G401.6 (cell line): ENCODE measurements around the gene GIT2.
"Not testable (repeated sequence)": the region's sequence is repeated elsewhere in the genome, so short reads cannot be mapped to it uniquely, and the experiment has no call there.

Experiments
- FAIRE-seq: peaks from 2 replicates; lab custom pipeline; 2012; peaks lifted over from hg19 to GRCh38; lab: Jason Lieb, UNC

Gene GIT2, protein sequence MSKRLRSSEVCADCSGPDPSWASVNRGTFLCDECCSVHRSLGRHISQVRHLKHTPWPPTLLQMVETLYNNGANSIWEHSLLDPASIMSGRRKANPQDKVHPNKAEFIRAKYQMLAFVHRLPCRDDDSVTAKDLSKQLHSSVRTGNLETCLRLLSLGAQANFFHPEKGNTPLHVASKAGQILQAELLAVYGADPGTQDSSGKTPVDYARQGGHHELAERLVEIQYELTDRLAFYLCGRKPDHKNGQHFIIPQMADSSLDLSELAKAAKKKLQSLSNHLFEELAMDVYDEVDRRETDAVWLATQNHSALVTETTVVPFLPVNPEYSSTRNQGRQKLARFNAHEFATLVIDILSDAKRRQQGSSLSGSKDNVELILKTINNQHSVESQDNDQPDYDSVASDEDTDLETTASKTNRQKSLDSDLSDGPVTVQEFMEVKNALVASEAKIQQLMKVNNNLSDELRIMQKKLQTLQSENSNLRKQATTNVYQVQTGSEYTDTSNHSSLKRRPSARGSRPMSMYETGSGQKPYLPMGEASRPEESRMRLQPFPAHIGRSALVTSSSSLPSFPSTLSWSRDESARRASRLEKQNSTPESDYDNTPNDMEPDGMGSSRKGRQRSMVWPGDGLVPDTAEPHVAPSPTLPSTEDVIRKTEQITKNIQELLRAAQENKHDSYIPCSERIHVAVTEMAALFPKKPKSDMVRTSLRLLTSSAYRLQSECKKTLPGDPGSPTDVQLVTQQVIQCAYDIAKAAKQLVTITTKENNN

DNA sequence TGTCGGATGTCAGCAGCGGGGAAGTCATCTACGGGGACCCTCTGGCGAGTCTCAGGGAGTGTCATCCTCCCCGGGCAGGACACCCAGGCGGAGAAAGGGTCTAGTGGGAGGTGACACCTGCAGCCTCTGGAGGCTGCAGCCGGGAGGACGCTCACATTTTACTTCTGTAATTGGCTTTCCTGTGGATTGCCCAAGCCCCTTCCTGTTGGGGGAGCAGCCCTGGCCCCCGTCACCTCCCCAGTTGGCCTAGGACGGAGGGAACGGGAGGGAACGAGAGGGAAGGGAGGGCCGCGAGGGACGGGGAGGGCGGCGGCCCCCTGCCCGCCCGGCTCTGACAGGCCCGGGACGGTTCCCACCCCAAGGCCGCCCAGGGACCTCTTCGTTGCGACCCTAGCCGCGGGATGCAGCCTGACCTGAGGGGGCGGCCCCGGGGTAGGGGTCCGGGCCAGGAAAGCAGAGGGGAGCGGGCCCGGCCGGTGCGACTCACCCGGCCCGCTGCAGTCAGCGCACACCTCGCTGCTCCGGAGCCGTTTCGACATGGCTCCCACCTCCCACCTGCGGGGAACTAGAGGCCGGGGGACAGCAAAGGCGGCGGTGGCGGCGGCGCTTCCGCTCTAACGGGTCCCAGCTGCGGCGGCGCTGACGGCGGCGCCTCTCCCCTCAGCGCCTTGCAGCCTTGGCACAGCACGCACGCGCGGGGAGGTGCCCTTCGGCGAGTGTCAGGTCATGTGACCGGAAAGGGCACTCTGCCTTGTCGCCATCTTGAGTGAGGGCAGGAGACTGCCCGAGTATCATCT lies at the start of gene GIT2:
Gene GIT2, minus strand, starts transcription at position 683 of the 797 bp plus-strand sequence. Its CDS starts 144 bp downstream, at position 539.
- no peak for FAIRE-seq

DNA sequence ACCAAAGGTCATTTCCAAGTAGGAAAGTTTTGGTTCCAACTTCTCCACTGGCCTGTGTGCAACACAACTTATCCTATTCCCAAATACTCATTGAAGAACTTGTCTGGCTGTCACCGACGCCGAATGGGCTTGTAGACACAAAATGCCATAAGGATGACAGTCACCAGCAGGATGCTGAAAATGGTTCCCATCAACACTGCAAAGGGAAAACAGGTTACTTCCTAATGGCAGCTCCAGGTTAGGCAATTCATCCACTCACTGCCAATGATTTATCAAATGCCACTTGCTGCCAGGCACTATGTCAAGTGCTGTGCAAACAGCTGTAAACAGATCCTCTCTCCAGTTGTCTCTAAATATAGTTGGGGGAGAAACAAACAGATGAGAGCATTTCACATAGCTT lies 46.1 kb upstream of the GIT2 start:
- FAIRE-seq, result no peak

DNA sequence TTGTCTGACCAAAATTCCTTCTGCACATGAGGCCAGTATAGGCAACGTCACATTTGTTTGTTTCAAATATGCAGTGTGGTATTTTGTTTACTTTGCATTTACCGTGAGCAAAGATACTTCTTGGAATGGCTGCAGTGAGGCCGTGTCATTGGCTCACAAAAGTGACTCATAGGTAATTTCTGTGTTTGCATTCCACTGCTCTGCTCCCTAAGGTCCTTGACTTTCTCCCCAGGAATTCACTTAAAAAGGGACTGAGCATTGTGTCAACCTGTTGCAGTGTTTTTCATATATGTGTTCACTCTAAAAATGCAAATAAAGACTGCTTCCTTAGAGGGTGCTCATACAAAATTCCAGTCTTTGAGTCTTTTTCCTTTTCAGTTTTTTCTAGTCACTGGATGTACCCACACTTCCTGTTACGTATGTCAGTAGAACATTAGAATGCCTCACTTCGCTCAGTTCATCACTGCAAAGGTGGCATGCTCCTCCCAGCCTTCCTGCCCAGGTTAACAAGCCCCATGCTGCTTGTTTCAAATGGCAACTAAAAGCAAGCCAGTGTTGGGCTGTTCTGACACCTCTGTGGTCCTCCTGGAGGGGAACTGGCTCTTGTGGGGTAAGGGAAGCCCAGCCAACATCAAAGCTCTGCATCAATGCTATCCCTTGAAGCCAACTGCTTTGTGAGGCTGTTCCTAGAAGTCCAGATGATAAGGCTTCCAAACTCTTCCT lies 43.1 kb upstream of the GIT2 start:
- no peak for FAIRE-seq

DNA sequence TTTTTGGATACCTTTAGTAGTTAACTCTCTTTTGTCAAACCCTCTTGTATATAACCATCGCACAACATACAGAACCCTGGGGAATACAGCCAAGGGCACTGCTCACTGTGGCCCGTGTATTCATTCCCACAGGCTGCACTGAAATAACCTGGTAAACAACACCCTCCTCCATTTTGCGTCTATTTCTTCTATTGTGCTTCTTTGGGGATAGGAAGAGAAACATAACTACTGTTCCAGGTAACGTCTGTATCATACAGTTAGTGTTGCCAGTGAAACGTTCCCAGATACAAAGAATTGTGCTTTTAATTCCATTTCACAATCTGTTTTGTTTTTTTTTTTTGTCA lies 42.5 kb upstream of the GIT2 start:
- no peak for FAIRE-seq

DNA sequence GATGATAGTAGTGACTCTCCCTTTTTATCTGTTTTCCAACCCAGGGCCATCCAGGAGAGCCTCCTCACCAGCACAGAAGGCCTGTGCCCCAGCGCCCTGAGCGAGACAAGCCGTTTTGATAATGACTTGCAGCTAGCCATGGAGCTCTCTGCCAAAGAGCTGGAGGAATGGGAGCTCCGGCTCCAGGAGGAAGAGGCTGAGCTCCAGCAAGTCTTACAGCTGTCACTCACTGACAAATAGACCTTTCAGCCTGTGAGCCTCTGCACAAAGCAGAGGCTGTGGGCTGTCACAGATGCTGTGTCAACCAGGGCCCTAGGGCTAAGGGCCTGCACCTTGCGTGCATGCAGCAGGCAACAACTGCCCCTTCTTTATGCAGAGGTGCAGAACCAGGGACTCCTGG lies 41.1 kb upstream of the GIT2 start:
- FAIRE-seq, result no peak

GRCh38 chr12:110035534-110036104 lies 39.5 kb upstream of the GIT2 start:
- FAIRE-seq, result no peak

GRCh38 chr12:110033888-110034287 lies 37.7 kb upstream of the GIT2 start:
- FAIRE-seq, result no peak

- no peak for FAIRE-seq
Observed at GRCh38 chr12:110029290-110029815, 33.2 kb upstream of the GIT2 start.

- no peak for FAIRE-seq
Observed at GRCh38 chr12:110028323-110028722, 32.2 kb upstream of the GIT2 start.

- no peak for FAIRE-seq
Observed at GRCh38 chr12:110024051-110024450, 27.9 kb upstream of the GIT2 start.

DNA sequence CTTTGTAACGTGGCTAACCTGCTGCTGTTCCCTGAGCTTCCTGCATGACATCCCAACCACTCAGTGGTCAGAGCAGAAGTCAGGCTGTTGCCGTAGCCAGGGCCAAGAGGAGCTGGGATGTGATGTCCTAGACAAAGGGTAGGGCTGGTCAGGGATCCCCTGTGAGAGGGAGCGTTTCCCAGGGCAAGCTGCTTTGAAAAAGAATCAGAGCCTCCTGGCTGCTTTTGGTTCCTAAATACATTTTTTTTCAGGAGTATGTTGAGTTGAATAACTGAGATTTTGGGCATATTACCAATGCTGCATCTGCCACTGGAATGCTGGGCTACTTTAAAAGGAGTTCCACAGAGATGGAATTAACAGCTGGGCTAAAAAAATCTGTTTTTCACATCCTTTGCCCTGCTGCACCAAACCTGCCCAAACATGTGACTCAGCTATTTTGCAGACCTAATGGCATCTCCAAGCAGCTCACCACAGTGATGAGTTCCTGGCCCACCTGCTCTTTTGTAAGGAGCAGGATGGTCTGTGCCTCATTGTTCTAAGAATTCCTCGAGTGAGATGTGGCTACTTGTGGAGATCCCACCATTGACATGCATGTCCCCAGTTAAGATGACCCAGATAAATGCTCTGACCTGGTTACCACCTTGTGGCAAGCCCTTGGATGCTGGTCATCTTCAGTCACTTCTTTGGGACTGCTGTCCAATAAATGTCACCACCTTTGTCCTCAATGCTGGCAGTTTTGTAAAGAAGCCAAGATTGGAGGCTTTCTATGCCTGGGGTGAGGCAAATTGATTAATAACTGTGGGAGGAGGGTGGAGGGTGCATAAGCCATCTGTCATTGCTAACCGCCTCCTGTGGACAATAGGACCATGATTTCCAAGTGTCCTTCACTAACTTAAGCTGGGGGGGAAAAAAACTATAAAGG lies 27.2 kb upstream of the GIT2 start:
- FAIRE-seq, result no peak

DNA sequence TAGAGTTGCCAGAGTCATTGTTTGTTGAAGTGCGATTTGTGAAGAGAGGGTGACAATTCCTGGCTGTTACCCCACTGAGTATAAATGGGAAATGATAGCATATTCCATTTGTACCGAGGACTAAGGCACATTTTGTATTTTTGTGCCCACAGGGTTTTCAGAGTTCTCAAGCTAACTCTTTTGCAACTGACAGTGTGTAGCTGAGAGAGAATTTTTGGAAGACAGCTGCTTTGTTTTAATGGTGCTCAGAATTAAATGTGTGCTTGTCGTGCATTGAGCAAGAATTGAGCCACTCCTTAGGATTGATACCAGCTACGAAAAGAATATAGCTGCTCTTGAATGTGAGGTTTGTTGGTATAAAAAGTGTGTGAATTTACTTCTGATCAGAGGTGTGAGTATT lies 24.8 kb upstream of the GIT2 start:
- FAIRE-seq, result no peak

DNA sequence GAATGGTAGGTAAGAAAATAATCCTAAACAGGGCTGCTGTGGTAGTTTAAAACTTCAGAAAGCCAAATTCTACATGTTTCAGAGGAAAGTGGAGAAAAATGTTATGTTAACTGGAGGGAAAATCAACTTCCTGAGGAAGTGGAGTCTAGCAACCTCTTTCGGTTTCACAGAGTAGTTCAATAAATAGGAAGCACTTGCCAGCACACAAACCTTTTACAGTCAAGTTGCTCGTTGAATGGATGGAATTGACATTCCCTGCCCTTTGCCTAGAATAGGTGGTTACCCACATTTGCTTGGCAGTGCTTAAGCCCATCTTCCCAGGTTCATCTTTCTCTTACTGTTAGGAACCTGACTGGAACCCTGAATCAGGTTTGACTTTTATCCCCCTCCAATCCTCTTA lies 19.0 kb upstream of the GIT2 start:
- FAIRE-seq, result no peak

DNA sequence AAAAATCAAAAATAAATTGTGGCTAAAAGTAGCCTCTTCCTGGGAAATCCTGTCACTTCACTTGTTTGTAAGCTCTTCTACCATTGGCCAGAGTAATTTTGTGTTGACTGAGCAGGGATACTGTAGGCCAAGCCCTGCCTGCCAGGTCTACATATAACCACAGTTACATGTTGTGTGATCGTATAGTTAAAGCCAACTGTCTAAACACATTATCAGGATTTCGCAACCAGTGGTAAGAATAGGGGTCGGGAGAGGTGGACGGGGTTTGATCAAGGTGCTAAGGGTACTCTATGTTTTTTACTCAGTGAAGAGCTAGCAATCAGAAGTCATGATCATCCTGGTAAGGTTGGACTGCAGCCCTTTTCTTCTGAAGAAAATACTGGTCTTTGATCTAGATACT lies 16.5 kb upstream of the GIT2 start:
- no peak for FAIRE-seq

DNA sequence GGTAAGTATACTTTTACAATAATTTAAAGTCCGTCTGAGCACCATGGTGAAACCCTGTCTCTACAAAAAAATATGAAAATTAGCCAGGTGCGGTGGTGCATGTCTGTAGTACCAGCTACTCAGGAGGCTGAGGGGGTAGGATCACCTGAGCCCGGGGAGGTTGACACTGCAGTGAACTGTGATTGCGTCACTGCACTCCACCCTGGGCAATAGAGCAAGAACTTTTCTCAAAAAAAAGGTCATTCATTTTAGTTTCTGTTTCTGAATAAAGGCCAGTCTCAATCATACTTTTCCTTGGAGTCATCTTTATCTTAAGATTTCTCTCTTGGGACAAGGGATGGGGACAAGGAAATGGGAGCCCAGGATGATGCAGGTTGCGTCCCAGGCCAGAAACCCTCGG lies 16.0 kb upstream of the GIT2 start:
- FAIRE-seq, result no peak

- FAIRE-seq, result no peak
Observed at GRCh38 chr12:110010853-110011723, 14.9 kb upstream of the GIT2 start.

DNA sequence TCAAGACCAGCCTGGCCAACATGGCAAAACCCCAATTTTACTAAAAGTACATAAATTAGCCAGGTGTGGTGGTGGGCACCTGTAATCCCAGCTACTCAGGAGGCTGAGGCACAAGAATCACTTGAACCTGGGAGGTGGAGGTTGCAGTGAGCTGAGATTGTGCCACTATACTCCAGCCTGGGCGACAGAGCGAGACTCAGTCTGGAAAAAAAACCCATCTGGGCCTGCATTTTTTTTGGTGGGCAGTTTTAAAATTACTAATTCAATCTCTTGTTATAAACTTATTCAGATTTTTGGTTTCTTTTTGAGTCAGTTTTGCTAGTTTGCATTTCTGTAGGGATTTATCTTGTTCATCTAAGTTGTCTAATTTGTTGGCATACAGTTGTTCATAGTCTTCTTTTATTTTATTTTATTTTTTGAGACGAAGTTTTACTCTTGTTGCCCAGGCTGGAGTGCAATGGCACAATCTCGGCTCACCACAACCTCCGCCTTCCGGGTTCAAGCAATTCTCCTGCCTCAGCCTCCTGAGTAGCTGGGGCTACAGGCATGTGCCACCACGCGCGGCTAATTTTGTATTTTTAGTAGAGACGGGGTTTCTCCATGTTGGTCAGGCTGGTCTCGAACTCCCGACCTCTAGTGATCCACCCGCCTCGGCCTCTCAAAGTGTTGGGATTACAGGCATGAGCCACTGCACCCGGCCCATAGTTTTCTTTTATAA lies 12.7 kb upstream of the GIT2 start:
- not testable (repeated sequence) for FAIRE-seq

DNA sequence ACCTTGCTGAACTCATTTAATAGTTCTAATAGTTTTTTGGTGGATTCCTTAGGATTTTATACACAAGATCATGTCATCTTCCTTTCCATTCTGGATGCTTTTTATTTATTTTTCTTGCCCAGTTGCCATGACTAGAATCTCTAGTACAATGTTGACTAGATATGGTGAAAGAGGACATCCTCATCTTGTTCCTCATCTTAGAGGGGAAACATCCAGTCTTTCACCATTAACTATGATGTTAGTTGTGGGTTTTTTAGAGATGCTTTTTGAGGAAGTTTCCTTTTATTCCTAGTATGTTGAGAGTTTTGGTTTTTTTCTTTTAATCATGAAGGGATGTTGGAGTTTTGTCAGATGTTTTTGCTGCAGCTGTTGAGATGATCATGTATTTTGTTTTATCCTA lies 11.7 kb upstream of the GIT2 start:
- no peak for FAIRE-seq

DNA sequence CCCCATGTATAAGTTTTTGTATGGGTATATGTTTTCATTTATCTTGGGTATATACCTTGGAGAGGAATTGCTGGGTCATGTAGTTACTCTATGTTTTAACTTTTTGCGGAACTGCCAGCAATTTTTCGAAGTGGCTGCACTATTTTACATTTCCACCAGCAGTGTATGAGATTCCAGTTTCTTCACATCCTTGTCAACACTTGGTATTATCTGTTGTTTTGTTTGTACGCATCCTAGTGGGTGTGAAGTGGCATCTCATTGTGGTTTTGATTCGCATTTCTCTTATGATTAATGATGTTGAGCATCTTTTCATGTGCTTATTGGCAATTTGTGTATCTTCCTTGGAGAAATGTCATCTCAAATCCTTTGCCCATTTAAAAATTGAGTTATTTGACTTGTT lies 9.9 kb upstream of the GIT2 start:
- no peak for FAIRE-seq
